GM18498 (cell line): Measurements from ENCODE around the gene OR11A1.

Experiments used
- ATAC-seq: cut with Tn5 transposase; IDR thresholded peaks from one replicate; pipeline ENCODE4 v1.9.1; 2021; ENCODE audit warnings: mild to moderate bottlenecking, moderate library complexity; ENCODE audit not compliant: unreplicated experiment

Gene OR11A1

DNA sequence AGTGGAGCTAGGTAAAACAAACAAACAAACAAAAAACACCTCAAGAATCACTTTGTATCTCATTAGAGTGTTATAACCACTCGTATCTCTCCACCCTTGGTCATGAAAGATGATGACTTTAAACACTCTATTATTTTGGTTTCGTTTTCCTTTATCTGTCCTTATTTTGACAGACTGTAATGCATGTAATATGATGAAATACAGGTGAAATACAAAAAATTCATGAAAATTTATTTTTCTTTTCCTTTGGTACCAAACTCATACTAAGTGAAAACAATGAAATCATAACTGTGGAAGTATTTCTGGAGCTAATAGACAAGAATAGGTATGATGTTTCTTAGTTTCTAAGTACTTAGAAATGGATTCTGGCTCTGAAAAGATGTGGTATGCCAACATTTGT lies 57.3 kb downstream of the OR11A1 start:
- ATAC-seq, result no peak

DNA sequence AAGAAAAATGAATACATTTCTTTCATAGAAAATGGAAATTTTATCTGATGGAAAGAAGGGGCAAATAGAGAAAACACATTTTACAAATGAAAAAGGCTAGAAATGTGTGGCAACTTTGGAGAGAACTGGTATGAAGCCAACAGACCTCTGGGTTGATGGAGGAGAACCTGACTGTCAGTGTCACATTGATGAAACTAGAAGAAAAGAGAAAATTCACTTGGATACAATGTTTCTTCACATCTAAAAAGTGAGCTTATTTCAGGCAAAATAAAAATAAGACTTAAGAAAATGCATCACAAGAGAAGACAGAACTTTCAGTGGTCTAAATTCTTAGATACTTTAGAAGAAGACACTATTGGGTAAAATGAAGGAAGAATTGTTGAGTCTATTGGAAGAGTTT lies 61.5 kb downstream of the OR11A1 start, which contains the start of gene OR12D2:
Gene OR12D2 (plus strand): TSS at position 301 of the 400 bp plus-strand sequence. CDS start 1,069 bp downstream, outside the sequence.
- no peak for ATAC-seq

DNA sequence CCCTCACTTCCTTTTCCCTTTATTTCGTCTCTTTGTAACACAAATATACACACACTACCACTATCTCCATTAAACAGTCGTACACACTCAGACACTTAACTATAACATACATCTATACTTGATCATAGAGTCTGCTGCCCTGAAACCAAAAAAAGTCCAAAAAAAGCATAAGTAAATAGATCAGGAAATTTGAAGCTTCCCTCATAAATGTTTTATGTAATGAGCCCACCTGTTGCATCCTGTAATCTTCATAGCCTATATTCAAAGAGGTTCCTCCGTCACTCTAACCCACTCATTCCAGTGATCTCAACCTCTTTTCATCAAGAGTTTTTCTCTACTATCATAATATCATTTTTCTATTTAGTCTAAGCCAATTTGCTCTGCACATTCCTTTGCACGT lies 68.3 kb downstream of the OR11A1 start:
- no peak for ATAC-seq

DNA sequence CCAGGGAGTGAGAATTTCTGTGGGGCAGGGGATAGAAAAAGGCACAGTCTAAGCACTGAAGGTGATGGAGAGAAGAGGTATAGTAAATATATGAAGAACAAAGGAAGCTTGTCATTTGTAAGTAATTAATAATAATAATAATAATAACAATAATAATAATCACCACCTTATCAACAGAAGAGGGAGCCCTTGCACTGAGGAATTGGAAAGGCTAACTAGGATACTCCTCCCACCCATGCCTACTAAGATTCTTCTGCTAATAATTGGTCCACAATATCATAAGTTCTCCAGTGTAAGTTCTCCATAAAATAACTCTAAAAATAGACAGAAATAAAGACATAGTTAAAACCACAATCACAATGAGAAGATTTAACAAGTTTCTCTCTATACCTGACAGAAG lies 80.9 kb downstream of the OR11A1 start:
- ATAC-seq, result no peak
